Trophoblast cell (in vitro differentiated cells and primary cell): ENCODE results near the gene SFT2D2.

Experiments used
- DNase-seq, 2 donors: peaks; one replicate each; pipeline ENCODE4 v3.0.0-alpha.2; 2016
- H2AFZ ChIP-seq: 2 replicates; pipeline ENCODE4 v1.6.1; 2013; ENCODE audit warnings: low read length, moderate library complexity, mild to moderate bottlenecking; ENCODE audit not compliant: insufficient read depth, poor library complexity
- H2AK5ac ChIP-seq: 2 replicates; pipeline ENCODE4 v1.6.1; 2013; ENCODE audit warnings: mild to moderate bottlenecking, low read length
- H2BK120ac ChIP-seq: 2 replicates; pipeline ENCODE4 v1.6.1; 2013; ENCODE audit warnings: low read length, mild to moderate bottlenecking, moderate library complexity; ENCODE audit not compliant: insufficient read depth, poor library complexity
- H2BK12ac ChIP-seq: 2 replicates; pipeline ENCODE4 v1.6.1; 2013; ENCODE audit warnings: mild to moderate bottlenecking, low read length, moderate library complexity
- H2BK5ac ChIP-seq: 2 replicates; pipeline ENCODE4 v1.6.1; 2013; ENCODE audit warnings: low read length, low read depth, moderate library complexity, mild to moderate bottlenecking; ENCODE audit not compliant: poor library complexity
- H3K14ac ChIP-seq: 2 replicates; pipeline ENCODE4 v1.6.1; 2013; ENCODE audit warnings: mild to moderate bottlenecking, low read length
- H3K18ac ChIP-seq: 2 replicates; pipeline ENCODE4 v1.6.1; 2013; ENCODE audit warnings: mild to moderate bottlenecking, low read length
- H3K23ac ChIP-seq: 2 replicates; pipeline ENCODE4 v1.6.1; 2013; ENCODE audit warnings: low read length
- H3K27ac ChIP-seq: 2 replicates; pipeline ENCODE4 v1.5.1; 2013; ENCODE audit warnings: low read depth, mild to moderate bottlenecking, inconsistent platforms, low read length, moderate library complexity
- H3K27me3 ChIP-seq: 2 replicates; pipeline ENCODE4 v1.6.1; 2013; ENCODE audit warnings: inconsistent platforms, mild to moderate bottlenecking, low read length, moderate library complexity; ENCODE audit not compliant: insufficient read depth
- H3K36me3 ChIP-seq, 2 experiments: 1 replicate in 1 of 2; 2 replicates in 1 of 2; pipeline ENCODE4 v1.6.1; 2013; ENCODE audit warnings: low read length in 2 of 2, mild to moderate bottlenecking in 2 of 2, moderate library complexity in 1 of 2; ENCODE audit not compliant: insufficient read depth in 2 of 2, control insufficient read depth in 1 of 2
- H3K4ac ChIP-seq: 2 replicates; pipeline ENCODE4 v1.6.1; 2013; ENCODE audit warnings: low read depth, mild to moderate bottlenecking, low read length, moderate library complexity
- H3K4me1 ChIP-seq, 2 experiments: 1 replicate in 1 of 2; 2 replicates in 1 of 2; pipeline ENCODE4 v1.6.1; 2013; ENCODE audit warnings: low read length in 2 of 2, mild to moderate bottlenecking in 2 of 2, moderate library complexity in 1 of 2; ENCODE audit not compliant: insufficient read depth in 2 of 2, control insufficient read depth in 1 of 2
- H3K4me2 ChIP-seq: 2 replicates; pipeline ENCODE4 v1.6.1; 2013; ENCODE audit warnings: inconsistent platforms, mild to moderate bottlenecking, low read length, moderate library complexity
- H3K4me3 ChIP-seq: 2 replicates; pipeline ENCODE4 v1.5.1; 2013; ENCODE audit warnings: mild to moderate bottlenecking, low read depth, low read length, inconsistent platforms
- H3K79me1 ChIP-seq: one replicate; pipeline ENCODE4 v1.6.1; 2013; ENCODE audit warnings: low read length
- H3K79me2 ChIP-seq: 2 replicates; pipeline ENCODE4 v1.6.1; 2013; ENCODE audit warnings: low read length, mild to moderate bottlenecking; ENCODE audit not compliant: control insufficient read depth, insufficient read depth, poor library complexity
- H3K9ac ChIP-seq: 2 replicates; pipeline ENCODE4 v1.6.1; 2013; ENCODE audit warnings: mild to moderate bottlenecking, low read length
- H3K9me3 ChIP-seq: 2 replicates; pipeline ENCODE4 v1.6.1; 2013; ENCODE audit warnings: low read depth, mild to moderate bottlenecking, control low read depth, inconsistent platforms, low read length; ENCODE audit not compliant: insufficient read depth
- H4K12ac ChIP-seq: 2 replicates; pipeline ENCODE4 v1.6.1; 2013; ENCODE audit warnings: low read depth, mild to moderate bottlenecking, low read length, moderate library complexity
- H4K8ac ChIP-seq: 2 replicates; pipeline ENCODE4 v1.6.1; 2013; ENCODE audit warnings: low read depth, mild to moderate bottlenecking, low read length, moderate library complexity
- H4K91ac ChIP-seq: one replicate; pipeline ENCODE4 v1.6.1; 2013; ENCODE audit warnings: low read depth, mild to moderate bottlenecking, low read length, moderate library complexity
- WGBS: extraction: QIAGEN DNeasy Blood & Tissue Kit; methylation state at CpG from one replicate; pipeline ENCODE4 v1.1.7; 2013; ENCODE audit warnings: missing lambda C conversion rate; ENCODE audit not compliant: insufficient read length, insufficient coverage; ENCODE audit errors: extremely low coverage; 5-methylcytosine and 5-hydroxymethylcytosine counted together

SFT2D2 gene

GRCh38 chr1:168217664-168218063 is 8.1 kb upstream of the SFT2D2 start:
- no peak overlapping the region for H2BK120ac ChIP-seq
- H2AK5ac ChIP-seq: no peak overlapping the region
- no peak overlapping the region for H3K27ac ChIP-seq
- DNase-seq: no peak
- no peak overlapping the region for H3K9ac ChIP-seq
- no peak overlapping the region for H3K23ac ChIP-seq
- no peaks in the 10 kb centered on the region for H3K79me2 ChIP-seq
- H2AFZ ChIP-seq: no peak overlapping the region
- no peaks in the 10 kb centered on the region for H3K79me1 ChIP-seq
- peaks cover 2% of the 10 kb centered on the region for H3K9me3 ChIP-seq
- H4K8ac ChIP-seq: no peak overlapping the region
- no peak overlapping the region for H3K4me2 ChIP-seq
- H2BK5ac ChIP-seq: no peak overlapping the region
- H3K27me3 ChIP-seq: no peaks in the 10 kb centered on the region
- H3K4me3 ChIP-seq: no peak overlapping the region
- H3K4ac ChIP-seq: no peak overlapping the region
- no peak overlapping the region for H4K91ac ChIP-seq
- H4K12ac ChIP-seq: no peak overlapping the region
- no peak overlapping the region for H3K18ac ChIP-seq
- no peak overlapping the region for H2BK12ac ChIP-seq
- peaks cover 0 to 5% of the 10 kb centered on the region in 2 experiments for H3K4me1 ChIP-seq
- no CpG with 5 or more reads among the region's 4 CpGs for WGBS
- H3K14ac ChIP-seq: no peak overlapping the region
- no peaks in the 10 kb centered on the region for H3K36me3 ChIP-seq

- WGBS: no CpG with 5 or more reads among the region's 4 CpGs
- no peaks in the 10 kb centered on the region for H3K36me3 ChIP-seq
Measured at GRCh38 chr1:168218658-168219057, 7.1 kb upstream of the SFT2D2 start.

GRCh38 chr1:168220470-168220871 is 5.3 kb upstream of the SFT2D2 start:
- H3K4me2 ChIP-seq: no peak overlapping the region
- no CpG with 5 or more reads among the region's 6 CpGs for WGBS
- H3K36me3 ChIP-seq: no peaks in the 10 kb centered on the region

More at GRCh38 chr1:168218658-168219057, 7.1 kb upstream of the SFT2D2 start:
- H3K4me2 ChIP-seq: no peak overlapping the region
- H3K9me3 ChIP-seq: no peaks in the 10 kb centered on the region
- no peak overlapping the region for H2BK120ac ChIP-seq
- H4K12ac ChIP-seq: no peak overlapping the region
- no peak overlapping the region for H3K4me3 ChIP-seq
- H3K79me1 ChIP-seq: no peaks in the 10 kb centered on the region
- H3K4ac ChIP-seq: no peak overlapping the region
- H4K8ac ChIP-seq: no peak overlapping the region
- H3K14ac ChIP-seq: no peak overlapping the region
- H3K79me2 ChIP-seq: no peaks in the 10 kb centered on the region
- no peak overlapping the region for H4K91ac ChIP-seq
- no peaks in the 10 kb centered on the region for H3K27me3 ChIP-seq
- H3K23ac ChIP-seq: no peak overlapping the region
- H3K4me1 ChIP-seq: peaks cover 0 to 5% of the 10 kb centered on the region in 2 experiments
- H3K18ac ChIP-seq: no peak overlapping the region
- H3K9ac ChIP-seq: no peak overlapping the region
- DNase-seq: no peak
- no peak overlapping the region for H2AK5ac ChIP-seq
- H3K27ac ChIP-seq: no peak overlapping the region
- H2BK5ac ChIP-seq: no peak overlapping the region
- H2AFZ ChIP-seq: no peak overlapping the region
- no peak overlapping the region for H2BK12ac ChIP-seq

GRCh38 chr1:168221275-168221674 is 4.5 kb upstream of the SFT2D2 start:
- H3K14ac ChIP-seq: no peak overlapping the region
- H3K27me3 ChIP-seq: no peaks in the 10 kb centered on the region
- no peak overlapping the region for H4K12ac ChIP-seq
- H3K27ac ChIP-seq: no peak overlapping the region
- no peak overlapping the region for H2AFZ ChIP-seq
- no peaks in the 10 kb centered on the region for H3K9me3 ChIP-seq
- no peak overlapping the region for H3K4ac ChIP-seq
- H3K4me3 ChIP-seq: no peak overlapping the region
- no peak overlapping the region for H3K9ac ChIP-seq
- no peak overlapping the region for H3K18ac ChIP-seq
- no peak overlapping the region for H4K91ac ChIP-seq
- no peak overlapping the region for H2BK5ac ChIP-seq
- H3K4me2 ChIP-seq: no peak overlapping the region
- WGBS: no CpG with 5 or more reads among the region's 2 CpGs
- DNase-seq: no peak
- no peak overlapping the region for H4K8ac ChIP-seq
- H3K36me3 ChIP-seq: no peaks in the 10 kb centered on the region
- peaks cover 3 to 7% of the 10 kb centered on the region in 2 experiments for H3K4me1 ChIP-seq
- H3K23ac ChIP-seq: no peak overlapping the region
- H3K79me1 ChIP-seq: peaks cover 8% of the 10 kb centered on the region
- H2AK5ac ChIP-seq: no peak overlapping the region
- H3K79me2 ChIP-seq: peaks cover 8% of the 10 kb centered on the region
- H2BK12ac ChIP-seq: no peak overlapping the region
- H2BK120ac ChIP-seq: no peak overlapping the region

More at GRCh38 chr1:168220470-168220871, 5.3 kb upstream of the SFT2D2 start:
- Histone ChIP-seq H3K79me2 (peaks cover 1% of the 10 kb centered on the region), H2AK5ac (no peak overlapping the region), H3K18ac (no peak overlapping the region), H4K12ac (no peak overlapping the region), H2BK12ac (no peak overlapping the region), H3K4ac (no peak overlapping the region), H3K14ac (no peak overlapping the region), H3K27me3 (no peaks in the 10 kb centered on the region), H3K9ac (no peak overlapping the region), H2BK5ac (no peak overlapping the region), H3K4me3 (no peak overlapping the region), H3K9me3 (no peaks in the 10 kb centered on the region), H4K8ac (no peak overlapping the region), H3K27ac (no peak overlapping the region), H4K91ac (no peak overlapping the region), H3K4me1 (peaks cover 2 to 6% of the 10 kb centered on the region in 2 experiments), H3K79me1 (peaks cover 2% of the 10 kb centered on the region), H3K23ac (no peak overlapping the region), H2AFZ (no peak overlapping the region), H2BK120ac (no peak overlapping the region)
- DNase-seq: no peak
